HL-60 (cell line): ENCODE data around the gene ZSCAN30.

ENCODE experiments used
- DNase-seq, 2 experiments: peaks; one replicate each; pipeline ENCODE4 v3.0.0-alpha.2; 2010 to 2020; ENCODE audit warnings: low read depth in 1 of 2, low spot score in 1 of 2
- H3K27ac ChIP-seq: fragments of 250-450 bp; sonication (Bioruptor Pico); replicated peaks from 2 replicates; pipeline ENCODE4 v1.5.1; 2020; ENCODE audit warnings: mild to moderate bottlenecking, moderate library complexity
- H3K27me3 ChIP-seq: fragments of 250-450 bp; sonication (Bioruptor Pico); 2 replicates; pipeline ENCODE4 v1.5.1; 2021; ENCODE audit warnings: mild to moderate bottlenecking, moderate library complexity; ENCODE audit not compliant: insufficient read depth, poor library complexity, severe bottlenecking
- H3K4me3 ChIP-seq: replicated peaks from 2 replicates; pipeline ENCODE4 v1.5.1; 2011; ENCODE audit warnings: mild to moderate bottlenecking, control low read depth, low read length; ENCODE audit not compliant: insufficient read depth
- CTCF ChIP-seq: IDR thresholded peaks from one replicate; pipeline ENCODE4 v1.5.1; 2011; ENCODE audit warnings: low read length, control low read depth, inconsistent platforms; ENCODE audit not compliant: insufficient read depth
- GABPA ChIP-seq: IDR thresholded peaks from 2 replicates; pipeline ENCODE4 v1.6.1; 2012; ENCODE audit warnings: low read depth
- POLR2AphosphoS5 ChIP-seq: IDR thresholded peaks from 2 replicates; pipeline ENCODE4 v1.6.1; 2012; ENCODE audit warnings: low read depth
- REST ChIP-seq: IDR thresholded peaks from 2 replicates; pipeline ENCODE4 v1.6.1; 2012; ENCODE audit warnings: low read depth; ENCODE audit not compliant: insufficient replicate concordance
- SPI1 ChIP-seq: IDR thresholded peaks from 2 replicates; pipeline ENCODE4 v1.6.1; 2012; ENCODE audit warnings: low read depth, mild to moderate bottlenecking, borderline replicate concordance

Gene ZSCAN30

GRCh38 chr18:35246831-35247230, 43.2 kb downstream of the ZSCAN30 start:
- Histone ChIP-seq H3K4me3 (no peak overlapping the region), H3K27me3 (no peaks in the 10 kb centered on the region), H3K27ac (peak overlapping the region; percentile 58)
- no peak for DNase-seq
- TF ChIP-seq SPI1, result no peak
- TF ChIP-seq GABPA, result no peak
- no peak for TF ChIP-seq POLR2AphosphoS5
- TF ChIP-seq CTCF, result no peak
- no peak for TF ChIP-seq REST

GRCh38 chr18:35245719-35246317, 44.2 kb downstream of the ZSCAN30 start:
- no peaks in the 10 kb centered on the region for H3K27me3 ChIP-seq
- no peak overlapping the region for H3K4me3 ChIP-seq
- no peak overlapping the region for H3K27ac ChIP-seq
- TF ChIP-seq GABPA (no peak), REST (no peak), CTCF (no peak), SPI1 (no peak), POLR2AphosphoS5 (no peak)
- DNase-seq, result no peak

- H3K27ac ChIP-seq, result no peak overlapping the region
- no peak for TF ChIP-seq REST
- no peak for TF ChIP-seq GABPA
- no peak for TF ChIP-seq CTCF
- TF ChIP-seq POLR2AphosphoS5, result no peak
- TF ChIP-seq SPI1, result no peak
- H3K4me3 ChIP-seq, result no peak overlapping the region
- no peaks in the 10 kb centered on the region for H3K27me3 ChIP-seq
- no peak for DNase-seq
Measured at GRCh38 chr18:35244671-35245070, 45.4 kb downstream of the ZSCAN30 start.
